ENCODE results near the gene SNX24.

GRCh38 chr5:122816756-122817155 is 28.7 kb upstream of the SNX24 start:
- TF ChIP-seq CTCF (conservative IDR thresholded peaks at IDR 0.05; ENCODE audit: low read depth, low read length) (no peak), EZH2 (IDR thresholded peaks at IDR 0.05; ENCODE audit: low read length, unreplicated experiment) (no peak), EZH2phosphoT487 (IDR thresholded peaks at IDR 0.05; ENCODE audit: borderline replicate concordance, low read length) (no peak)

Measured in PC-3 (cell line).